ENCODE data around the gene PLEKHS1. TPM values are rescaled to one million over a fixed set of nuclear protein-coding genes. Genes with fewer than 3 reads are reported as not detected.

Gene PLEKHS1
- total and polyA plus RNA-seq, 4 donors = 0.03 to 4.1 (median 0.25) TPM

GRCh38 chr10:113752553-113752952 is 1.1 kb downstream of the PLEKHS1 start:
- Histone ChIP-seq H3K9me3 (ENCODE audit: control insufficient read depth, low read length) (peaks cover 3% of the 10 kb centered on the region), H3K27ac (ENCODE audit: low read depth in 1 of 2, low read length in 2 of 2) (no peak overlapping the region), H3K4me3 (ENCODE audit: low read length in 2 of 2) (no peak overlapping the region), H3K27me3 (ENCODE audit: control insufficient read depth in 1 of 2, insufficient read depth in 2 of 2, low read length in 1 of 2) (no peaks in the 10 kb centered on the region), H3K4me1 (ENCODE audit: control insufficient read depth in 1 of 2, insufficient read depth in 2 of 2, low read length in 2 of 2) (no peaks in the 10 kb centered on the region), H3K36me3 (ENCODE audit: control insufficient read depth in 1 of 2, insufficient read depth in 2 of 2, low read length in 1 of 2) (no peaks in the 10 kb centered on the region)
- intact Hi-C loops (cut with DNase I) = no loop called here
- ATAC-seq (ENCODE audit: low FRiP score) = no peak
- DNase-seq = no peak
- WGBS, 2 donors = 56 to 83% methylated on average over 1 of the region's 1 CpG

- DNase-seq = no peak
- WGBS, 2 donors = 61 to 65% methylated on average over 9 of the region's 9 CpGs
- Histone ChIP-seq H3K36me3 (ENCODE audit: control insufficient read depth in 1 of 2, insufficient read depth in 2 of 2, low read length in 1 of 2) (no peaks in the 10 kb centered on the region), H3K27ac (ENCODE audit: low read depth in 1 of 2, low read length in 2 of 2) (no peak overlapping the region), H3K4me3 (ENCODE audit: low read length in 2 of 2) (no peak overlapping the region), H3K9me3 (ENCODE audit: control insufficient read depth, low read length) (peaks cover 3% of the 10 kb centered on the region), H3K4me1 (ENCODE audit: control insufficient read depth in 1 of 2, insufficient read depth in 2 of 2, low read length in 2 of 2) (no peaks in the 10 kb centered on the region), H3K27me3 (ENCODE audit: control insufficient read depth in 1 of 2, insufficient read depth in 2 of 2, low read length in 1 of 2) (no peaks in the 10 kb centered on the region)
- no peak for ATAC-seq (ENCODE audit: low FRiP score)
- intact Hi-C loops (cut with DNase I) = no loop called here
Measured at GRCh38 chr10:113753020-113753692, 1.7 kb downstream of the PLEKHS1 start.

GRCh38 chr10:113754125-113754524 is 2.6 kb downstream of the PLEKHS1 start:
- no peak overlapping the region for H3K27ac ChIP-seq (ENCODE audit: low read depth in 1 of 2, low read length in 2 of 2)
- H3K27me3 ChIP-seq (ENCODE audit: control insufficient read depth in 1 of 2, insufficient read depth in 2 of 2, low read length in 1 of 2) = no peaks in the 10 kb centered on the region
- ATAC-seq (ENCODE audit: low FRiP score) = no peak
- H3K9me3 ChIP-seq (ENCODE audit: control insufficient read depth, low read length) = peaks cover 3% of the 10 kb centered on the region
- no peaks in the 10 kb centered on the region for H3K36me3 ChIP-seq (ENCODE audit: control insufficient read depth in 1 of 2, insufficient read depth in 2 of 2, low read length in 1 of 2)
- no peak for DNase-seq
- intact Hi-C loops (cut with DNase I) = no loop called here
- WGBS, 2 donors = 91 to 93% methylated on average over 3 of the region's 3 CpGs
- H3K4me3 ChIP-seq (ENCODE audit: low read length in 2 of 2) = no peak overlapping the region
- H3K4me1 ChIP-seq (ENCODE audit: control insufficient read depth in 1 of 2, insufficient read depth in 2 of 2, low read length in 2 of 2) = no peaks in the 10 kb centered on the region

GRCh38 chr10:113754768-113755167 is 3.3 kb downstream of the PLEKHS1 start:
- peaks cover 3% of the 10 kb centered on the region for H3K9me3 ChIP-seq (ENCODE audit: control insufficient read depth, low read length)
- ATAC-seq (ENCODE audit: low FRiP score) = no peak
- WGBS, 2 donors = 75 to 77% methylated on average over 9 of the region's 9 CpGs
- H3K36me3 ChIP-seq (ENCODE audit: control insufficient read depth in 1 of 2, insufficient read depth in 2 of 2, low read length in 1 of 2) = no peaks in the 10 kb centered on the region
- H3K4me3 ChIP-seq (ENCODE audit: low read length in 2 of 2) = no peak overlapping the region
- H3K27ac ChIP-seq (ENCODE audit: low read depth in 1 of 2, low read length in 2 of 2) = no peak overlapping the region
- no peak for DNase-seq
- intact Hi-C loops (cut with DNase I) = no loop called here
- H3K4me1 ChIP-seq (ENCODE audit: control insufficient read depth in 1 of 2, insufficient read depth in 2 of 2, low read length in 2 of 2) = no peaks in the 10 kb centered on the region
- no peaks in the 10 kb centered on the region for H3K27me3 ChIP-seq (ENCODE audit: control insufficient read depth in 1 of 2, insufficient read depth in 2 of 2, low read length in 1 of 2)

- no peak for ATAC-seq (ENCODE audit: low FRiP score)
- 83 to 91% methylated on average over 12 of the region's 12 CpGs for WGBS, 2 donors
- intact Hi-C loops (cut with DNase I) = no loop called here
Measured at GRCh38 chr10:113756940-113757543, 5.6 kb downstream of the PLEKHS1 start.

GRCh38 chr10:113762083-113762482 is 10.6 kb downstream of the PLEKHS1 start:
- Histone ChIP-seq H3K4me3 (ENCODE audit: low read length in 2 of 2) (no peak overlapping the region), H3K27ac (ENCODE audit: low read depth in 1 of 2, low read length in 2 of 2) (no peak overlapping the region), H3K4me1 (ENCODE audit: control insufficient read depth in 1 of 2, insufficient read depth in 2 of 2, low read length in 2 of 2) (no peaks in the 10 kb centered on the region), H3K9me3 (ENCODE audit: control insufficient read depth, low read length) (no peaks in the 10 kb centered on the region), H3K36me3 (ENCODE audit: control insufficient read depth in 1 of 2, insufficient read depth in 2 of 2, low read length in 1 of 2) (no peaks in the 10 kb centered on the region), H3K27me3 (ENCODE audit: control insufficient read depth in 1 of 2, insufficient read depth in 2 of 2, low read length in 1 of 2) (no peaks in the 10 kb centered on the region)
- ATAC-seq (ENCODE audit: low FRiP score) (no peak), DNase-seq (no peak)
- intact Hi-C loops (cut with DNase I) = no loop called here
- WGBS, 2 donors = 23 to 27% methylated on average over 1 of the region's 1 CpG

More at GRCh38 chr10:113756940-113757543, 5.6 kb downstream of the PLEKHS1 start:
- Histone ChIP-seq H3K27me3 (ENCODE audit: control insufficient read depth in 1 of 2, insufficient read depth in 2 of 2, low read length in 1 of 2) (no peaks in the 10 kb centered on the region), H3K27ac (ENCODE audit: low read depth in 1 of 2, low read length in 2 of 2) (no peak overlapping the region), H3K4me1 (ENCODE audit: control insufficient read depth in 1 of 2, insufficient read depth in 2 of 2, low read length in 2 of 2) (no peaks in the 10 kb centered on the region), H3K4me3 (ENCODE audit: low read length in 2 of 2) (no peak overlapping the region), H3K36me3 (ENCODE audit: control insufficient read depth in 1 of 2, insufficient read depth in 2 of 2, low read length in 1 of 2) (no peaks in the 10 kb centered on the region), H3K9me3 (ENCODE audit: control insufficient read depth, low read length) (peaks cover 3% of the 10 kb centered on the region)
- DNase-seq = no peak

- Histone ChIP-seq H3K4me3 (ENCODE audit: low read length in 2 of 2) (no peak overlapping the region), H3K9me3 (ENCODE audit: control insufficient read depth, low read length) (no peaks in the 10 kb centered on the region), H3K27me3 (ENCODE audit: control insufficient read depth in 1 of 2, insufficient read depth in 2 of 2, low read length in 1 of 2) (no peaks in the 10 kb centered on the region), H3K27ac (ENCODE audit: low read depth in 1 of 2, low read length in 2 of 2) (no peak overlapping the region), H3K4me1 (ENCODE audit: control insufficient read depth in 1 of 2, insufficient read depth in 2 of 2, low read length in 2 of 2) (no peaks in the 10 kb centered on the region), H3K36me3 (ENCODE audit: control insufficient read depth in 1 of 2, insufficient read depth in 2 of 2, low read length in 1 of 2) (no peaks in the 10 kb centered on the region)
- intact Hi-C loops (cut with DNase I) = no loop called here
- DNase-seq (no peak), ATAC-seq (ENCODE audit: low FRiP score) (no peak)
- WGBS, 2 donors = 63 to 81% methylated on average over 1 of the region's 1 CpG
Measured at GRCh38 chr10:113764582-113764981, 13.1 kb downstream of the PLEKHS1 start.

GRCh38 chr10:113765910-113766309 is 14.4 kb downstream of the PLEKHS1 start:
- no peaks in the 10 kb centered on the region for H3K9me3 ChIP-seq (ENCODE audit: control insufficient read depth, low read length)
- no peaks in the 10 kb centered on the region for H3K36me3 ChIP-seq (ENCODE audit: control insufficient read depth in 1 of 2, insufficient read depth in 2 of 2, low read length in 1 of 2)
- intact Hi-C loops (cut with DNase I) = no loop called here
- no peaks in the 10 kb centered on the region for H3K27me3 ChIP-seq (ENCODE audit: control insufficient read depth in 1 of 2, insufficient read depth in 2 of 2, low read length in 1 of 2)
- ATAC-seq (ENCODE audit: low FRiP score) (no peak), DNase-seq (no peak)
- H3K4me1 ChIP-seq (ENCODE audit: control insufficient read depth in 1 of 2, insufficient read depth in 2 of 2, low read length in 2 of 2) = no peaks in the 10 kb centered on the region
- 67 to 74% methylated on average over 3 of the region's 3 CpGs for whole genome bisulfite sequencing, 2 donors
- H3K27ac ChIP-seq (ENCODE audit: low read depth in 1 of 2, low read length in 2 of 2) = no peak overlapping the region
- H3K4me3 ChIP-seq (ENCODE audit: low read length in 2 of 2) = no peak overlapping the region

GRCh38 chr10:113767222-113767621 is 15.7 kb downstream of the PLEKHS1 start:
- intact Hi-C loops (cut with DNase I) = no loop called here
- Histone ChIP-seq H3K36me3 (ENCODE audit: control insufficient read depth in 1 of 2, insufficient read depth in 2 of 2, low read length in 1 of 2) (no peaks in the 10 kb centered on the region), H3K27ac (ENCODE audit: low read depth in 1 of 2, low read length in 2 of 2) (no peak overlapping the region), H3K27me3 (ENCODE audit: control insufficient read depth in 1 of 2, insufficient read depth in 2 of 2, low read length in 1 of 2) (no peaks in the 10 kb centered on the region), H3K4me1 (ENCODE audit: control insufficient read depth in 1 of 2, insufficient read depth in 2 of 2, low read length in 2 of 2) (no peaks in the 10 kb centered on the region), H3K9me3 (ENCODE audit: control insufficient read depth, low read length) (no peaks in the 10 kb centered on the region), H3K4me3 (ENCODE audit: low read length in 2 of 2) (no peak overlapping the region)
- DNase-seq (no peak), ATAC-seq (ENCODE audit: low FRiP score) (no peak)
- WGBS, 2 donors = 70 to 73% methylated on average over 2 of the region's 2 CpGs

Data from aorta (tissue), 5 donors.